ENCODE data around the gene ADNP2. TPM values are rescaled to one million over a fixed set of nuclear protein-coding genes. Genes with fewer than 3 reads are reported as not detected.

ADNP2 gene
- total RNA-seq, 1 experiment from 2014 or later = 12.6 TPM

- Histone ChIP-seq H3K4me3 (no peak overlapping the region), H3F3A (ENCODE audit: insufficient read depth, low read depth) (no peaks in the 10 kb centered on the region), H3K4me1 (replicated peaks; ENCODE audit: insufficient read depth) (no peaks in the 10 kb centered on the region), H3K9me2 (ENCODE audit: insufficient read depth) (no peaks in the 10 kb centered on the region), H3K79me2 (ENCODE audit: low read depth) (no peaks in the 10 kb centered on the region), H3K36me3 (ENCODE audit: low read depth) (no peaks in the 10 kb centered on the region), H3K27ac (no peak overlapping the region), H4K20me1 (ENCODE audit: insufficient read depth) (no peaks in the 10 kb centered on the region), H3K27me3 (ENCODE audit: insufficient read depth, low read depth) (peaks cover 82% of the 10 kb centered on the region), H3K9me3 (ENCODE audit: insufficient read depth, low read depth) (no peaks in the 10 kb centered on the region), H2AFZ (no peak overlapping the region), H3K4me2 (no peak overlapping the region)
- no peak for TF ChIP-seq EZH2 (IDR thresholded peaks at IDR 0.05; ENCODE audit: low read depth)
- TF ChIP-seq, protein P1, sequence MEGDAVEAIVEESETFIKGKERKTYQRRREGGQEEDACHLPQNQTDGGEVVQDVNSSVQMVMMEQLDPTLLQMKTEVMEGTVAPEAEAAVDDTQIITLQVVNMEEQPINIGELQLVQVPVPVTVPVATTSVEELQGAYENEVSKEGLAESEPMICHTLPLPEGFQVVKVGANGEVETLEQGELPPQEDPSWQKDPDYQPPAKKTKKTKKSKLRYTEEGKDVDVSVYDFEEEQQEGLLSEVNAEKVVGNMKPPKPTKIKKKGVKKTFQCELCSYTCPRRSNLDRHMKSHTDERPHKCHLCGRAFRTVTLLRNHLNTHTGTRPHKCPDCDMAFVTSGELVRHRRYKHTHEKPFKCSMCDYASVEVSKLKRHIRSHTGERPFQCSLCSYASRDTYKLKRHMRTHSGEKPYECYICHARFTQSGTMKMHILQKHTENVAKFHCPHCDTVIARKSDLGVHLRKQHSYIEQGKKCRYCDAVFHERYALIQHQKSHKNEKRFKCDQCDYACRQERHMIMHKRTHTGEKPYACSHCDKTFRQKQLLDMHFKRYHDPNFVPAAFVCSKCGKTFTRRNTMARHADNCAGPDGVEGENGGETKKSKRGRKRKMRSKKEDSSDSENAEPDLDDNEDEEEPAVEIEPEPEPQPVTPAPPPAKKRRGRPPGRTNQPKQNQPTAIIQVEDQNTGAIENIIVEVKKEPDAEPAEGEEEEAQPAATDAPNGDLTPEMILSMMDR (conservative IDR thresholded peaks at IDR 0.05) = no peak
- no peak for DNase-seq
- CTCF ChIA-PET = no interaction called here
- POLR2A ChIA-PET (ENCODE audit: unreplicated experiment) = no interaction called here
- intact Hi-C loops (cut with micrococcal nuclease; ENCODE audit: unreplicated experiment) = no loop called here
- no TSS peak for BruUV-seq (replicated peaks)
Observed at GRCh38 chr18:80184243-80184772, 75.2 kb downstream of the ADNP2 start.

DNA sequence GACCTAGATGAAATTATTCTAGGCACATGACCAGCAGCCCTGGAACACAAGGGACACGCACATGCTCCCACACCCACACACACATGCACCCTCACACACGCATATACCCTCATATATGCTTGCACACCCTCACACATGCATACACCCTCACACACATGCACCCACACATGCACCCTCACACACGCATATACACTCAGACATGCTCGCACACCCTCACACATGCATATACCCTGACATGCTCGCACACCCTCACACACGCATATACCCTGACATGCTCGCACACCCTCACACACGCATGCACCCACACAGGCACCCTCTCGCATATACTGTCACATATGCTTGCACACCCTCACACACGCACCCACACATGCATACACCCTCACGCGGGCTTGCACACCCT is 76.5 kb downstream of the ADNP2 start:
- DNase-seq = no peak
- Histone ChIP-seq H3F3A (ENCODE audit: insufficient read depth, low read depth) (no peaks in the 10 kb centered on the region), H3K27ac (no peak overlapping the region), H3K4me2 (no peak overlapping the region), H4K20me1 (ENCODE audit: insufficient read depth) (no peaks in the 10 kb centered on the region), H3K36me3 (ENCODE audit: low read depth) (no peaks in the 10 kb centered on the region), H3K79me2 (ENCODE audit: low read depth) (no peaks in the 10 kb centered on the region), H2AFZ (no peak overlapping the region), H3K27me3 (ENCODE audit: insufficient read depth, low read depth) (peaks cover 82% of the 10 kb centered on the region), H3K4me1 (replicated peaks; ENCODE audit: insufficient read depth) (no peaks in the 10 kb centered on the region), H3K9me3 (ENCODE audit: insufficient read depth, low read depth) (no peaks in the 10 kb centered on the region), H3K4me3 (no peak overlapping the region), H3K9me2 (ENCODE audit: insufficient read depth) (no peaks in the 10 kb centered on the region)
- intact Hi-C loops (cut with micrococcal nuclease; ENCODE audit: unreplicated experiment) = no loop called here
- BruUV-seq (replicated peaks) = no TSS peak
- TF ChIP-seq EZH2 (IDR thresholded peaks at IDR 0.05; ENCODE audit: low read depth) = no peak
- TF ChIP-seq, protein P1 (conservative IDR thresholded peaks at IDR 0.05) = no peak
- CTCF ChIA-PET = no interaction called here
- POLR2A ChIA-PET (ENCODE audit: unreplicated experiment) = no interaction called here

DNA sequence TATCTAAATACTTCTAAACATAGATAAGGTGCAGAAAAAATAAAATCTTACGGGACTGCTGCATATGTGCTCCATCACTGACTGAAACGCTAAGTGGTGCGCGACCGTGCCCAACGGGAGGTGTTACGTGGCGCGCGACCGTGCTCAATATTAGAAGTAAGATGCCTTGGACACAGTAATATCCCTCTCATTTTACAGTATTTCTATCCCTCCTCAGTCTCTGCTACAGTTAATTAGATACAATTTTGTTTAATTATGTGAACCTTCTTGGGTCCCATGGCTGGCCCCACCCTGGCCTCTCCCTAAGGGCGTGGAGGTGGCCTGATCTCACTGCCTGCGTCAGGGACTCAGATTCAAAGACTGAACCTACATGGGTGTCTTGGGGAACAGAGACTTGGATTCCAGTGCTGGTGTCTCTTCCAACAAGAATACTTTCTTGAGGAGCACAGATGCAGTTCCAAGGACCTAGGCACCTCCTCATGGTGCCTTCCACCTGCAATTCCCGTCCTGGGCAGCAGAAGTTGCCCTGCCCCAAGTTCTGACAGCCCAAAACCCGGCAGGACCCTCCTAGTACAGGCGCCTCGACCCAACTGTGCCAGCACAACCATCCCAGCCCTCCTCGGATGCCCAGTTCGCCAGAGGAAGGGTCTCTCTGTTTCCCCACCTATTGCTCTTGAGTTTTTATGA is 79.0 kb downstream of the ADNP2 start:
- Histone ChIP-seq H4K20me1 (ENCODE audit: insufficient read depth) (no peaks in the 10 kb centered on the region), H2AFZ (no peak overlapping the region), H3F3A (ENCODE audit: insufficient read depth, low read depth) (no peaks in the 10 kb centered on the region), H3K4me2 (no peak overlapping the region), H3K4me3 (no peak overlapping the region), H3K27ac (no peak overlapping the region), H3K27me3 (ENCODE audit: insufficient read depth, low read depth) (peaks cover 82% of the 10 kb centered on the region), H3K36me3 (ENCODE audit: low read depth) (no peaks in the 10 kb centered on the region), H3K9me2 (ENCODE audit: insufficient read depth) (no peaks in the 10 kb centered on the region), H3K9me3 (ENCODE audit: insufficient read depth, low read depth) (no peaks in the 10 kb centered on the region), H3K79me2 (ENCODE audit: low read depth) (no peaks in the 10 kb centered on the region), H3K4me1 (replicated peaks; ENCODE audit: insufficient read depth) (no peaks in the 10 kb centered on the region)
- ChIA-PET POLR2A (ENCODE audit: unreplicated experiment) (no interaction called here), CTCF (no interaction called here)
- no TSS peak for BruUV-seq (replicated peaks)
- no peak for TF ChIP-seq EZH2 (IDR thresholded peaks at IDR 0.05; ENCODE audit: low read depth)
- TF ChIP-seq, protein P1 (conservative IDR thresholded peaks at IDR 0.05) = no peak
- no peak for DNase-seq
- intact Hi-C loops (cut with micrococcal nuclease; ENCODE audit: unreplicated experiment) = no loop called here
